ENCODE measurements around the gene CDC14A.
"Not testable (repeated sequence)": the region's sequence is repeated elsewhere in the genome, so short reads cannot be mapped to it uniquely, and the experiment has no call there.

CDC14A gene

GRCh38 chr1:100366209-100366525, 13.9 kb downstream of the CDC14A start:
- Histone ChIP-seq H3K9ac (ENCODE audit: low read length) (no peak overlapping the region), H4K91ac (ENCODE audit: low read length) (no peak overlapping the region), H2BK120ac (ENCODE audit: low read depth, low read length) (no peak overlapping the region), H2AFZ (ENCODE audit: low read depth, low read length) (no peak overlapping the region), H3K36me3 (ENCODE audit: control insufficient read depth in 1 of 2, insufficient read depth in 2 of 2, low read depth in 1 of 2, low read length in 2 of 2) (no peaks in the 10 kb centered on the region), H3K27me3 (ENCODE audit: control insufficient read depth in 1 of 2, insufficient read depth in 1 of 2, low read length in 2 of 2) (no peaks in the 10 kb centered on the region), H3K18ac (ENCODE audit: low read depth in 1 of 2, low read length in 2 of 2) (no peak overlapping the region), H3K14ac (ENCODE audit: low read length in 2 of 2) (no peak overlapping the region), H2BK12ac (ENCODE audit: low read length in 2 of 2) (no peak overlapping the region), H3K27ac (ENCODE audit: low read length, poor library complexity, severe bottlenecking) (no peak overlapping the region), H3K23ac (ENCODE audit: low read length in 2 of 2) (no peak overlapping the region), H3K4me3 (ENCODE audit: insufficient read depth in 1 of 2, low read depth in 1 of 2, low read length in 2 of 2) (no peak overlapping the region), H3K79me1 (replicated peaks; ENCODE audit: low read length, poor library complexity, severe bottlenecking) (peaks cover 20% of the 10 kb centered on the region), H2BK15ac (ENCODE audit: low read depth, poor library complexity, severe bottlenecking) (no peak overlapping the region), H2AK5ac (ENCODE audit: low read length, severe bottlenecking) (no peak overlapping the region), H3K4me1 (ENCODE audit: control insufficient read depth, insufficient read depth, low read depth, low read length) (peaks cover 3% of the 10 kb centered on the region), H3K4me2 (ENCODE audit: low read length, poor library complexity, severe bottlenecking) (no peak overlapping the region), H3K9me3 (ENCODE audit: control insufficient read depth, low read length) (no peaks in the 10 kb centered on the region), H3K4ac (ENCODE audit: low read depth in 1 of 2, low read length in 2 of 2) (no peak overlapping the region), H4K8ac (ENCODE audit: low read length) (no peak overlapping the region), H2BK5ac (ENCODE audit: low read depth, low read length, poor library complexity, severe bottlenecking) (no peak overlapping the region)
- no CpG with 5 or more reads among the region's 1 CpG for WGBS
- DNase-seq: no peak

- not testable (repeated sequence) for H2BK12ac ChIP-seq (ENCODE audit: low read length in 2 of 2); DNase-seq; H3K4me3 ChIP-seq (ENCODE audit: insufficient read depth in 1 of 2, low read depth in 1 of 2, low read length in 2 of 2); H3K23ac ChIP-seq (ENCODE audit: low read length in 2 of 2); H4K91ac ChIP-seq (ENCODE audit: low read length); H3K9me3 ChIP-seq (ENCODE audit: control insufficient read depth, low read length); H3K27me3 ChIP-seq (ENCODE audit: control insufficient read depth in 1 of 2, insufficient read depth in 1 of 2, low read length in 2 of 2); H3K14ac ChIP-seq (ENCODE audit: low read length in 2 of 2); H2AK5ac ChIP-seq (ENCODE audit: low read length, severe bottlenecking); H3K9ac ChIP-seq (ENCODE audit: low read length); H3K4me2 ChIP-seq (ENCODE audit: low read length, poor library complexity, severe bottlenecking); H2BK5ac ChIP-seq (ENCODE audit: low read depth, low read length, poor library complexity, severe bottlenecking); H2BK120ac ChIP-seq (ENCODE audit: low read depth, low read length); H3K4ac ChIP-seq (ENCODE audit: low read depth in 1 of 2, low read length in 2 of 2); H3K18ac ChIP-seq (ENCODE audit: low read depth in 1 of 2, low read length in 2 of 2); H2BK15ac ChIP-seq (ENCODE audit: low read depth, poor library complexity, severe bottlenecking); H4K8ac ChIP-seq (ENCODE audit: low read length); H3K36me3 ChIP-seq (ENCODE audit: control insufficient read depth in 1 of 2, insufficient read depth in 2 of 2, low read depth in 1 of 2, low read length in 2 of 2); H3K4me1 ChIP-seq (ENCODE audit: control insufficient read depth, insufficient read depth, low read depth, low read length); H3K27ac ChIP-seq (ENCODE audit: low read length, poor library complexity, severe bottlenecking); H2AFZ ChIP-seq (ENCODE audit: low read depth, low read length)
- H3K79me1 ChIP-seq (replicated peaks; ENCODE audit: low read length, poor library complexity, severe bottlenecking): peaks cover 11% of the 10 kb centered on the region
- 97% methylated on average over 4 of the region's 4 CpGs for WGBS
These were observed 17.0 kb downstream of the CDC14A start for GRCh38 chr1:100369339-100369738.

- H3K18ac ChIP-seq (ENCODE audit: low read depth in 1 of 2, low read length in 2 of 2); H4K8ac ChIP-seq (ENCODE audit: low read length); H3K14ac ChIP-seq (ENCODE audit: low read length in 2 of 2); H2AK5ac ChIP-seq (ENCODE audit: low read length, severe bottlenecking); H3K36me3 ChIP-seq (ENCODE audit: control insufficient read depth in 1 of 2, insufficient read depth in 2 of 2, low read depth in 1 of 2, low read length in 2 of 2); H3K4me1 ChIP-seq (ENCODE audit: control insufficient read depth, insufficient read depth, low read depth, low read length); H2BK15ac ChIP-seq (ENCODE audit: low read depth, poor library complexity, severe bottlenecking); H2BK5ac ChIP-seq (ENCODE audit: low read depth, low read length, poor library complexity, severe bottlenecking); H3K9me3 ChIP-seq (ENCODE audit: control insufficient read depth, low read length); H3K9ac ChIP-seq (ENCODE audit: low read length); H2AFZ ChIP-seq (ENCODE audit: low read depth, low read length); H3K27ac ChIP-seq (ENCODE audit: low read length, poor library complexity, severe bottlenecking); H3K27me3 ChIP-seq (ENCODE audit: control insufficient read depth in 1 of 2, insufficient read depth in 1 of 2, low read length in 2 of 2); H2BK12ac ChIP-seq (ENCODE audit: low read length in 2 of 2); DNase-seq; H3K4me2 ChIP-seq (ENCODE audit: low read length, poor library complexity, severe bottlenecking); H4K91ac ChIP-seq (ENCODE audit: low read length); H3K4ac ChIP-seq (ENCODE audit: low read depth in 1 of 2, low read length in 2 of 2); H3K23ac ChIP-seq (ENCODE audit: low read length in 2 of 2); H2BK120ac ChIP-seq (ENCODE audit: low read depth, low read length); H3K4me3 ChIP-seq (ENCODE audit: insufficient read depth in 1 of 2, low read depth in 1 of 2, low read length in 2 of 2): not testable (repeated sequence)
- no CpG with 5 or more reads among the region's 5 CpGs for WGBS
- peaks cover 15% of the 10 kb centered on the region for H3K79me1 ChIP-seq (replicated peaks; ENCODE audit: low read length, poor library complexity, severe bottlenecking)
These were observed 21.6 kb downstream of the CDC14A start for GRCh38 chr1:100373953-100374352.

GRCh38 chr1:100376890-100377289, 24.6 kb downstream of the CDC14A start:
- H2BK15ac ChIP-seq (ENCODE audit: low read depth, poor library complexity, severe bottlenecking); H2BK5ac ChIP-seq (ENCODE audit: low read depth, low read length, poor library complexity, severe bottlenecking); H3K4me3 ChIP-seq (ENCODE audit: insufficient read depth in 1 of 2, low read depth in 1 of 2, low read length in 2 of 2); H3K14ac ChIP-seq (ENCODE audit: low read length in 2 of 2); H2AK5ac ChIP-seq (ENCODE audit: low read length, severe bottlenecking); DNase-seq; H3K27me3 ChIP-seq (ENCODE audit: control insufficient read depth in 1 of 2, insufficient read depth in 1 of 2, low read length in 2 of 2); H3K4me2 ChIP-seq (ENCODE audit: low read length, poor library complexity, severe bottlenecking); H4K91ac ChIP-seq (ENCODE audit: low read length); H3K4me1 ChIP-seq (ENCODE audit: control insufficient read depth, insufficient read depth, low read depth, low read length); H3K4ac ChIP-seq (ENCODE audit: low read depth in 1 of 2, low read length in 2 of 2); H3K18ac ChIP-seq (ENCODE audit: low read depth in 1 of 2, low read length in 2 of 2); H3K36me3 ChIP-seq (ENCODE audit: control insufficient read depth in 1 of 2, insufficient read depth in 2 of 2, low read depth in 1 of 2, low read length in 2 of 2); H2BK120ac ChIP-seq (ENCODE audit: low read depth, low read length); H3K23ac ChIP-seq (ENCODE audit: low read length in 2 of 2); H3K79me1 ChIP-seq (replicated peaks; ENCODE audit: low read length, poor library complexity, severe bottlenecking); H2AFZ ChIP-seq (ENCODE audit: low read depth, low read length); H3K9me3 ChIP-seq (ENCODE audit: control insufficient read depth, low read length); H2BK12ac ChIP-seq (ENCODE audit: low read length in 2 of 2); H4K8ac ChIP-seq (ENCODE audit: low read length); H3K9ac ChIP-seq (ENCODE audit: low read length); H3K27ac ChIP-seq (ENCODE audit: low read length, poor library complexity, severe bottlenecking): not testable (repeated sequence)
- 92% methylated on average over 5 of the region's 6 CpGs for WGBS
